Measurements from ENCODE around the gene CSTB.
"Not testable (repeated sequence)": the region's sequence is repeated elsewhere in the genome, so short reads cannot be mapped to it uniquely, and the experiment has no call there.

The CSTB gene

GRCh38 chr21:43775795-43776430 is at the start of gene CSTB:
Gene CSTB, minus strand, starts transcription at chr21:43776308. Its CDS starts 39 bp downstream, at chr21:43776269.
- DNase-seq (ENCODE audit: low spot score): peak; percentile 84

GRCh38 chr21:43825242-43825935 is 49.3 kb upstream of the CSTB start:
- no peak for DNase-seq (ENCODE audit: low spot score)

GRCh38 chr21:43824333-43825241 is 48.5 kb upstream of the CSTB start:
- no peak for DNase-seq (ENCODE audit: low spot score)

- DNase-seq (ENCODE audit: low spot score): not testable (repeated sequence)
Observed at GRCh38 chr21:43822741-43823140, 46.6 kb upstream of the CSTB start.

GRCh38 chr21:43822166-43822565 is 46.1 kb upstream of the CSTB start:
- DNase-seq (ENCODE audit: low spot score): not testable (repeated sequence)

GRCh38 chr21:43820466-43820865 is 44.4 kb upstream of the CSTB start:
- DNase-seq (ENCODE audit: low spot score): no peak

GRCh38 chr21:43819511-43820405 is 43.6 kb upstream of the CSTB start:
- no peak for DNase-seq (ENCODE audit: low spot score)

GRCh38 chr21:43818685-43819084 is 42.6 kb upstream of the CSTB start:
- DNase-seq (ENCODE audit: low spot score): no peak

- DNase-seq (ENCODE audit: low spot score): no peak
Observed at GRCh38 chr21:43817157-43818086, 41.3 kb upstream of the CSTB start.

GRCh38 chr21:43816611-43817071 is 40.5 kb upstream of the CSTB start:
- no peak for DNase-seq (ENCODE audit: low spot score)

GRCh38 chr21:43815991-43816390 is 39.9 kb upstream of the CSTB start:
- no peak for DNase-seq (ENCODE audit: low spot score)

- no peak for DNase-seq (ENCODE audit: low spot score)
Observed at GRCh38 chr21:43815107-43815613, 39.1 kb upstream of the CSTB start.

GRCh38 chr21:43814215-43815106 is 38.4 kb upstream of the CSTB start:
- no peak for DNase-seq (ENCODE audit: low spot score)

- no peak for DNase-seq (ENCODE audit: low spot score)
Observed at GRCh38 chr21:43813656-43813980, 37.5 kb upstream of the CSTB start.

- DNase-seq (ENCODE audit: low spot score): no peak
Observed at GRCh38 chr21:43812957-43813655, 37.0 kb upstream of the CSTB start.

- DNase-seq (ENCODE audit: low spot score): no peak
Observed at GRCh38 chr21:43812139-43812821, 36.2 kb upstream of the CSTB start.

- no peak for DNase-seq (ENCODE audit: low spot score)
Observed at GRCh38 chr21:43811262-43812105, 35.4 kb upstream of the CSTB start.
